T-helper 2 cell treated with Interferon-gamma antibody and Interleukin-4, amounts not matched to agents 5 μg/mL and 100 μg/mL, for 36 hours (primary cell): ENCODE data around the gene SMIM15.

ENCODE experiments used
- DNase-seq: peaks from one replicate; pipeline ENCODE4 v3.0.0; 2021; ENCODE audit warnings: low spot score
- H3K27ac Mint-ChIP-seq: one replicate; pipeline ENCODE4 v1.8.0; 2021; ENCODE audit warnings: mild to moderate bottlenecking, mixed read lengths
- H3K27me3 Mint-ChIP-seq: one replicate; pipeline ENCODE4 v1.8.0; 2021; ENCODE audit warnings: low read depth, mixed read lengths
- H3K36me3 Mint-ChIP-seq: one replicate; pipeline ENCODE4 v1.8.0; 2021; ENCODE audit warnings: low read depth, mixed read lengths
- H3K4me1 Mint-ChIP-seq: one replicate; pipeline ENCODE4 v1.8.0; 2021; ENCODE audit warnings: low read depth, mixed read lengths
- H3K4me3 Mint-ChIP-seq: one replicate; pipeline ENCODE4 v1.8.0; 2022; ENCODE audit warnings: mild to moderate bottlenecking, moderate library complexity, mixed read lengths
- H3K9me3 Mint-ChIP-seq: one replicate; pipeline ENCODE4 v1.8.0; 2021; ENCODE audit warnings: mixed read lengths

The SMIM15 gene

DNA sequence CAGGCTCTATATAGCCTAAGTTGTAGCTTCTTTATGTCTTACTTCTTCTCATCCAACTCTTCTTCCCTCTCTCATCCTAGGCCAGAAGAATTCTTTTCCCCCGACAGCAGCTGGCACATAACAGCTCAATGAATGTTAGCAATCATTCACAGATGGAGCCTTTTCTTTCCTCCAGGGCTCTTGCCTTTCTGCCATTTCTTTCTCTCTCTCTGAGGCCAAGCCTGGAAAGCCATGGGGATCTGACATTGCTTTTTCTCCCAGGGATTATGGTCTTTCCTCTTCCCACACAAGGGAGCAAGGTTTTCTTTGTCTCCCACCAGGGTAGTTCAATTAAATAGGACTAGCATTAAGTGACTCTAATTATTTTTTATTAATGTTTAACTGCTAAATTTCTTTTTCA is 20.5 kb downstream of the SMIM15 start:
- Mint-ChIP-seq H3K36me3 (no peaks in the 10 kb centered on the region), H3K9me3 (peaks cover 4% of the 10 kb centered on the region), H3K27ac (no peak overlapping the region), H3K4me1 (no peaks in the 10 kb centered on the region), H3K27me3 (no peaks in the 10 kb centered on the region), H3K4me3 (no peak overlapping the region)
- no peak for DNase-seq

DNA sequence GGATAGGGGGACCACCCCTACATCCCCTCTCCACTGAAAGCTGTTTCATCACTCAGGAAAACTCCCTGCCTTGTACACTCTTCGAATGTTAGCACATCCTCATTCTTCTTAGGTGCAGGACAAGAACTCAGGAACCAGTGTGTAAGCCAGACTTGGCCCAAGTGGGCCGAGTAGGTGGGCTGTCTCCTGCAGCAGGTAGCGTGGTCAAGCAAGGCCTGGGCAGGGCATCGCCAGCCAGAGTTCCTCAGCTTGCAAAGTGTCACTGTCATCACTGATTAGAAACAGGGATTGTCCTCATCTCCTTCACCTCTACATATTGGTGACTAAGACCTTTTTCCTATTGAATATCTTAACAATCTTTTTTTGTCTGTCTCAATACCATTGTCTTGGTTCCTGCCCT is 22.3 kb downstream of the SMIM15 start:
- no peak overlapping the region for H3K4me3 Mint-ChIP-seq
- H3K4me1 Mint-ChIP-seq: no peaks in the 10 kb centered on the region
- no peaks in the 10 kb centered on the region for H3K36me3 Mint-ChIP-seq
- no peaks in the 10 kb centered on the region for H3K9me3 Mint-ChIP-seq
- H3K27me3 Mint-ChIP-seq: no peaks in the 10 kb centered on the region
- H3K27ac Mint-ChIP-seq: no peak overlapping the region
- DNase-seq: no peak

DNA sequence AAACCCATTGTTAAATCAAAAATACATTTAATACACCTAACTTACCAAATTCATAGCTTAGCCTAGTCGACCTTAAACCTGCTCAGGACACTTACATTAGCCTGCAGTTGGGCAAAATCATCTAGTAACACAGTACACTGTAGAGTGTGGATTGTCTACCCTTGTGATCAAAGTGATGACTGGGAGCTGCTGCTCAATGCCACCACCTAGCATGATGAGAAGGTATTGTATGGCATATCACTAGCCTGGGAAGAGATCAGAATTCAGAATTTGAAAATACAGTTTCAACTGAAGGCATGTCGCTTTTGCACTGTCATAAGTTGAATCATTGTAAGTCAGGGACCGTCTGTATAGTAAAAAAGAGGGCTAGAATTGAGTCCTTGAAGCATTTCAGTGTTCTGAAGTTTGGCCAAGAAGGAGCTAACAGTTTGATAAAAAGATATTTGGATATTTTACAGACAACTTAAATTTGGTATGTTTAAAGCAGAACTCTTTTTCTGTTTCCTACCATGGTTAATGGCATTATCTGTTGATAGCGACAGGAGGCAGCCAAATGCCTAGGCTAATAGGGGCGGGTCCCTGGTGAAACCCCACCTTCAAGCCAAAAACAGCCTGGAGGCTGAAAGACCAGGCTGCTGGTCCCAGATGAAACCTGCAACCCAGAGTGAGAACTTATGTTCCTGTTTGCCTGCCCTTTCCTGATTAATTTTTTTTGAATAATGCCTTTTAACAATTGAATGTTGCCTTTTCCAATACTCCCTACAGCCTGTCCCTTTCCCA is 23.0 kb downstream of the SMIM15 start:
- no peaks in the 10 kb centered on the region for H3K27me3 Mint-ChIP-seq
- H3K4me1 Mint-ChIP-seq: no peaks in the 10 kb centered on the region
- H3K9me3 Mint-ChIP-seq: no peaks in the 10 kb centered on the region
- H3K27ac Mint-ChIP-seq: no peak overlapping the region
- no peak overlapping the region for H3K4me3 Mint-ChIP-seq
- no peak for DNase-seq
- no peaks in the 10 kb centered on the region for H3K36me3 Mint-ChIP-seq

DNA sequence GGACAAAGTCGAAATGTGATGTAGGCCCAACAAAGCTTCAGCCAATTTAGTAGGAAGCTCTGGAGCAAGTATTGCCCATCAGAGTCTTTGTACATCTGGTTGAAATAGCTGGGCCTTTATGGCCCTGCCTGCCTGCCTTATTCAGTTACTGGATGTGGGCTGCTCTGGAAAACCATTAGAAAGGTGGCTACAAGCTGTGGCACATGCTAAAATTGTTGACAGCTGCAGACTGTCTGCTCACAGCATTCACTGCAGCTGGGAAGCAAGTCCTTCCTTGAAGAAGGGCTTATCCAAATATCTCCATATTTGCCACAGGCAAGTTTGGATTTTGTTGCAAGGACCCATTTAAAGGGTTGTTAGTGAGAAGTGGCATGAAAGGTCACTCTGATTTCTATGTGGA is 24.4 kb downstream of the SMIM15 start:
- Mint-ChIP-seq H3K27ac (no peak overlapping the region), H3K36me3 (no peaks in the 10 kb centered on the region), H3K9me3 (no peaks in the 10 kb centered on the region), H3K4me1 (no peaks in the 10 kb centered on the region), H3K4me3 (no peak overlapping the region), H3K27me3 (no peaks in the 10 kb centered on the region)
- DNase-seq: no peak

DNA sequence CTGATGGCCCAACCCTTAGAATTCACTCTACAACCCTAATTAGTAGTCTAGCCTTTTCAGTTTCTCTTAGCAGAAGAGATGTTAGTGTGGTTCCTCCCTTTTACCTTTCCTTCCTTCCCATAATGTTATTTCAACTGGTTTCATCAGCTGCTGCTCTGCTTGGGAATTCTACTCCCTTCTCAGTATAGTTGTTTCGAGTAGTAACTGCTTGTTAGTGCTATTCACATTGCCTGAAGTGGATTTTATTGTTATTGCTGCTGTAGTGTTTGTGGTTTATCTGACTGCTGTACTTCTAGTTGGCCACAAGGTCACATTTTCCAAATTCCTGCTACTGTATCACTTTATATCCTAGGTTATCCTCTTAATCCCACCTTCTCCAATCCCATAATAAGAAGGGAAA is 29.7 kb downstream of the SMIM15 start:
- H3K4me1 Mint-ChIP-seq: no peaks in the 10 kb centered on the region
- H3K27me3 Mint-ChIP-seq: no peaks in the 10 kb centered on the region
- H3K9me3 Mint-ChIP-seq: no peaks in the 10 kb centered on the region
- H3K36me3 Mint-ChIP-seq: no peaks in the 10 kb centered on the region
- no peak overlapping the region for H3K4me3 Mint-ChIP-seq
- no peak overlapping the region for H3K27ac Mint-ChIP-seq
- no peak for DNase-seq

DNA sequence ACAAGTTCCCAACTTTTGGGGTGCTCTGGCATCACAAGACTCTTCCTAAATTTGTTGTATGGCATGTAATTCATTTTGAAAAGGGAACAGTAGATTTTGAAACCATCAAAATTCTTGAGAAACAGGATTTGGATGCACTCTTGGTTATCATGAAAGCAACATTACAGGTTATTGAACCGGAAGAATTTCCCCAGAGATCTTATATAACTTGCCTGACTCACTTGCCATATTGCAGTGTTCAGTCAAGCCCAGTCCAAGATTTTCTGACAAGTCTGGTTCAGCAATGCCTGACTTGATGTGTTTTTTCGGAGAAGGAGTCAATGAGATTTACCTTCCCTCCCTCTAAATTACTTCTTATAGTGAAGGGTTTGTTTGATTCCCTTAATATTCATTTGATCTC is 32.0 kb downstream of the SMIM15 start:
- Mint-ChIP-seq H3K9me3 (peaks cover 5% of the 10 kb centered on the region), H3K36me3 (no peaks in the 10 kb centered on the region), H3K27me3 (no peaks in the 10 kb centered on the region), H3K4me3 (no peak overlapping the region), H3K27ac (no peak overlapping the region), H3K4me1 (no peaks in the 10 kb centered on the region)
- no peak for DNase-seq

DNA sequence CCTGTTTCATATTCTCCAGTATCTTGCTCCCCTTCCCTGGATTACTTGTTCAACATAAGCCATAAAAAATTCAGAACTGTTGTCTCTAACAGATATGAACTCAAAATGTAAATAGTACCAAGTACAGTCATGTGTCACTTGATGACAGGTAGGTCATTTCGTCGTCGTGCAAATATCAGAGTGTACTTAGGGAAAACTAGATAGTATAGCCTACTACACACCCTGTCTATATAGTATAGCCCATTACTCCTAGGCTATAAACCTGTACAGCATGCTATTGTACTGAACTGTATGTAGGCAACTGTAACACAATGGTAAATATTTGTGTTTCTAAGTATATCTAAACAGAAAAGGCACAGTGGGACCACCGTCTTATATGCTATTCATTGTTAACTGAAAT is 39.1 kb downstream of the SMIM15 start:
- H3K27me3 Mint-ChIP-seq: no peaks in the 10 kb centered on the region
- H3K4me1 Mint-ChIP-seq: no peaks in the 10 kb centered on the region
- no peak overlapping the region for H3K27ac Mint-ChIP-seq
- no peak overlapping the region for H3K4me3 Mint-ChIP-seq
- no peaks in the 10 kb centered on the region for H3K36me3 Mint-ChIP-seq
- H3K9me3 Mint-ChIP-seq: peaks cover 5% of the 10 kb centered on the region
- DNase-seq: no peak

DNA sequence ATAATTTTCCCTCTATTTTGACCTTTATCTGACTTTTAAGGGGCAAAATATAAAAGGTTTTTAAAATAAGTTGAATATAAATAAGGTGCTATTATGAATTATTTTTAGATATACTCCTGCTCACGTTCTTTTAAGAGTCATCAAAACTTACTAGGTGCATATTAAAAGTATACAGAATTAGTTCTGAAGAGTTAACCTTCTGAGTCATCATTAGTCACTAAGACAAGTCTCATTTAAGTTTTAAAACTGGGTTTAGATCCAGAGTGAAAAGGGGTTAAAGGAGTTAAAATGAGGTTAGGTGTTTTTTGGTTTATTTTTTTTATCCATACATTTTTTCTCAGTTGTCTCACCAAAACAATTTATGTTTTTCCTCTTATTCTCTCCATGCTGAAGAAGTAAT is 41.7 kb downstream of the SMIM15 start:
- H3K9me3 Mint-ChIP-seq: peaks cover under 1% of the 10 kb centered on the region
- H3K27ac Mint-ChIP-seq: no peak overlapping the region
- H3K4me1 Mint-ChIP-seq: no peaks in the 10 kb centered on the region
- H3K4me3 Mint-ChIP-seq: no peak overlapping the region
- no peaks in the 10 kb centered on the region for H3K36me3 Mint-ChIP-seq
- no peak for DNase-seq
- H3K27me3 Mint-ChIP-seq: no peaks in the 10 kb centered on the region

DNA sequence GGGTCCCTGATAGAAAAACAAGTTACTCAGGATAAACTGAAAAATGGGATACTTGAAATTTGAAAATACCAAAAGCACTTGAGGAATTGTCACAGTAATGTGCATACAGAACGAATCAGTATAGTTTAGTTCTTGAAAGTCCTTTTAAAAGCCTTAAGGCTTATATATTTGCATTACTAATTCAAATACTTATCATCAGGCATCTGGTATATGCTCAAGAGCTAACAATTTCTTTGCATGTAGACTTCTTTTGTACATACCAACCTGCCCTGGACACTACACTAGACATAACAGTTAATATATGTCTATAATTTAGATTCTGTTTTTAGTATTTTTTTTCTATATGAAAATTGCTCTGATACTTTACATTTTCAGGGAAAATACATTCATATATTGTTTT is 43.2 kb downstream of the SMIM15 start:
- Mint-ChIP-seq H3K27ac (no peak overlapping the region), H3K27me3 (no peaks in the 10 kb centered on the region), H3K9me3 (peaks cover 13% of the 10 kb centered on the region), H3K36me3 (peaks cover 6% of the 10 kb centered on the region), H3K4me3 (no peak overlapping the region), H3K4me1 (no peaks in the 10 kb centered on the region)
- DNase-seq: no peak

DNA sequence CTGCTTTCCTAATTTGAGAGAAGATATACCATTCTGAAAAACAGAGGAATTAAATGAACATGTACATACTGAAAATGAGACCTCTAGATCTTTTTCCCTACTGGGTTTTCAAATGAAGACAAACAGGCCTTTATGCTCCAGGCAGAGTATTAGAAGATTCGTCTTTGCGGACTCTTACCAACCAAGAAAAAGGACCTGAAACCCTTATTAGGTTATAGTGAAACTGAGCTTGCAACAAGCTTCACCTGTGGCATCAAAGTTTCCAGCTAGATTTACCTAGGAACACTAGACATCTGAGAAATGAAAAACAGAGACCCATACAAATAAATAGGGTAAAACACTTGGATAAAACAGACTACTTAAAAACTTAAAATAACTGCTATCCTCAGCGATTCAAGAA is 46.3 kb downstream of the SMIM15 start:
- no peak overlapping the region for H3K27ac Mint-ChIP-seq
- DNase-seq: no peak
- no peak overlapping the region for H3K4me3 Mint-ChIP-seq
- peaks cover 33% of the 10 kb centered on the region for H3K9me3 Mint-ChIP-seq
- no peaks in the 10 kb centered on the region for H3K27me3 Mint-ChIP-seq
- no peaks in the 10 kb centered on the region for H3K4me1 Mint-ChIP-seq
- H3K36me3 Mint-ChIP-seq: peaks cover 9% of the 10 kb centered on the region

DNA sequence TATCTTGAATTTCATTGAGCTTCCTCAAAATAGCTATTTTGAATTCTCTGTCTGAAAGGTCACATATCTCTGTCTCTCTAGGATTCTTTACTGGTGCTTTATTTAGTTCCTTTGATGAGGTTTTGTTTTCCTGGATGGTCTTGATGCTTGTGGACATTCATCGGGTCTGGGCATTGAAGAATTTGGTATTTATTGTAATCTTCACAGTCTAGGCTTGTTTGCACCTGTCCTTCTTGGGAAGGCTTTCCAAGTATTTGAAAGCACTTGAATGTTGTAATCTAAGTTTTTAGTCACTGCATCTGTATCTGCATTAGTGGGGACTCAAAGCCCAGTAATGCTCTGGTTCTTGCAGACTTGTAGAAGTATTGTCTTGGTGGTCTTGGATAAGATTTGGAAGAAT is 47.8 kb downstream of the SMIM15 start:
- peaks cover 9% of the 10 kb centered on the region for H3K36me3 Mint-ChIP-seq
- no peak overlapping the region for H3K4me3 Mint-ChIP-seq
- no peaks in the 10 kb centered on the region for H3K27me3 Mint-ChIP-seq
- H3K9me3 Mint-ChIP-seq: peaks cover 36% of the 10 kb centered on the region
- H3K27ac Mint-ChIP-seq: no peak overlapping the region
- DNase-seq: no peak
- no peaks in the 10 kb centered on the region for H3K4me1 Mint-ChIP-seq
